GM12878 (cell line): ENCODE results near the gene CXCL1. TPM values are rescaled to one million over a fixed set of nuclear protein-coding genes. Genes with fewer than 3 reads are reported as not detected.
A peak's percentile ranks its signal among the peaks of the same experiment; 100 is the strongest.

Experiments used
- ATAC-seq: fragments of 200-7000 bp; cut with Tn5 transposase; 3 replicates; pipeline ENCODE4 v1.9.1; 2020; ENCODE audit warnings: mild to moderate bottlenecking, moderate library complexity
- BruUV-seq: library from RNA; stranded (reverse); fragments of 400-500 nt; replicated peaks from 2 replicates; lab custom pipeline; 2021; lab: Mats Ljungman, UMichigan
- CTCF ChIA-PET: fragments of 300-600 bp; sonication (Branson Sonifier 250); formaldehyde crosslinking; extraction: SDS; loops from one replicate; lab custom pipeline; 2021; ENCODE audit warnings: inconsistent platforms; lab: Yijun Ruan, JAX
- POLR2A ChIA-PET: fragments of 350-600 bp; formaldehyde crosslinking; extraction: SDS; loops from one replicate; lab custom pipeline; 2021; ENCODE audit warnings: inconsistent platforms; lab: Charles Lee
- RAD21 ChIA-PET: fragments of 300-600 bp; sonication (Branson Sonifier 250); formaldehyde crosslinking; loops from one replicate; lab custom pipeline; 2023; ENCODE audit warnings: antibody characterized with exemption; ENCODE audit not compliant: unreplicated experiment; lab: Charles Lee
- SMC1A ChIA-PET: fragments of 300-600 bp; sonication (Branson Sonifier 250); formaldehyde crosslinking; loops from one replicate; lab custom pipeline; 2023; ENCODE audit not compliant: unreplicated experiment, uncharacterized antibody; lab: Charles Lee
- DNase-seq: peaks from one replicate; pipeline ENCODE4 v3.0.0-alpha.2; 2011; ENCODE audit warnings: low read depth, low spot score
- FAIRE-seq: peaks from 3 replicates; lab custom pipeline; 2011; peaks lifted over from hg19 to GRCh38; lab: Jason Lieb, UNC
- H2AFZ ChIP-seq: 2 replicates; pipeline ENCODE4 v1.6.0; 2011; ENCODE audit warnings: low read depth, low read length, control low read depth; ENCODE audit not compliant: control insufficient read depth
- H3K27ac ChIP-seq: 2 replicates; pipeline ENCODE4 v1.5.1; 2011; ENCODE audit warnings: control low read depth; ENCODE audit not compliant: control insufficient read depth, insufficient read depth
- H3K27me3 ChIP-seq, 2 experiments: replicated peaks in 1 of 2; 2 replicates each; pipeline versions ENCODE4 v1.6.0 to v1.6.1; 2011; ENCODE audit warnings: low read length in 1 of 2; ENCODE audit not compliant: control insufficient read depth in 2 of 2, insufficient read depth in 2 of 2
- H3K36me3 ChIP-seq, 2 experiments: 2 replicates each; pipeline ENCODE4 v1.5.1; 2011; ENCODE audit warnings: low read length in 1 of 2; ENCODE audit not compliant: control insufficient read depth in 2 of 2, insufficient read depth in 2 of 2
- H3K4me1 ChIP-seq: 2 replicates; pipeline ENCODE4 v1.6.1; 2011; ENCODE audit warnings: mild to moderate bottlenecking, low read length, moderate library complexity, mixed read lengths; ENCODE audit not compliant: control insufficient read depth, insufficient read depth
- H3K4me2 ChIP-seq: 2 replicates; pipeline ENCODE4 v1.6.0; 2011; ENCODE audit warnings: control low read depth; ENCODE audit not compliant: control insufficient read depth, insufficient read depth
- H3K4me3 ChIP-seq: fragments of 200-600 bp; sonication (generic); 2 replicates; pipeline ENCODE4 v1.5.1; 2016
- H3K79me2 ChIP-seq: 2 replicates; pipeline ENCODE4 v1.6.0; 2011; ENCODE audit warnings: low read length; ENCODE audit not compliant: control insufficient read depth, insufficient read depth
- H3K9ac ChIP-seq: 2 replicates; pipeline ENCODE4 v1.8.0; 2011; ENCODE audit warnings: low read length, control low read depth, mixed read lengths; ENCODE audit not compliant: control insufficient read depth, insufficient read depth
- H3K9me3 ChIP-seq: replicated peaks from 3 replicates; pipeline ENCODE4 v1.5.1; 2011; ENCODE audit warnings: mild to moderate bottlenecking, low read length; ENCODE audit not compliant: control insufficient read depth, insufficient read depth
- H4K20me1 ChIP-seq: 2 replicates; pipeline ENCODE4 v1.6.0; 2011; ENCODE audit not compliant: control insufficient read depth, insufficient read depth
- ATF7 ChIP-seq: fragments of 450-650 bp; IDR thresholded peaks from 2 replicates; pipeline ENCODE4 v1.6.1; 2016; ENCODE audit warnings: low read depth, mild to moderate bottlenecking
- BMI1 ChIP-seq: fragments of 450-650 bp; IDR thresholded peaks from 2 replicates; pipeline ENCODE4 v1.6.1; 2016; ENCODE audit warnings: mild to moderate bottlenecking, moderate library complexity, borderline replicate concordance
- RAD21 ChIP-seq: IDR thresholded peaks from 2 replicates; pipeline ENCODE4 v1.6.1; 2011; ENCODE audit warnings: mild to moderate bottlenecking, low read depth, low read length, moderate library complexity; ENCODE audit not compliant: insufficient read depth
- SIX5 ChIP-seq: IDR thresholded peaks from 2 replicates; pipeline ENCODE4 v1.6.1; 2011; ENCODE audit warnings: mild to moderate bottlenecking, low read depth, low read length, moderate library complexity; ENCODE audit not compliant: severe bottlenecking
- SMC3 ChIP-seq: IDR thresholded peaks from 2 replicates; pipeline ENCODE4 v1.6.1; 2011; ENCODE audit warnings: low read length, improper control_type of control experiment, borderline replicate concordance
- SPI1 ChIP-seq: IDR thresholded peaks from 2 replicates; pipeline ENCODE4 v1.6.1; 2011; ENCODE audit warnings: low read depth, mild to moderate bottlenecking, low read length, moderate library complexity, borderline replicate concordance; ENCODE audit not compliant: insufficient read depth
- WGBS: methylation state at CpG from one replicate; pipeline ENCODE4 v1.1.6; 2016; ENCODE audit warnings: low lambda C conversion rate; ENCODE audit not compliant: insufficient replicate concordance, insufficient coverage; ENCODE audit errors: missing lambda C conversion rate; 5-methylcytosine and 5-hydroxymethylcytosine counted together
- in situ Hi-C: fragments of 300-500 bp; cut with MboI; formaldehyde crosslinking; loops from 9 replicates; pipeline ENCODE4 v1.14.3; 2018; ENCODE audit warnings: mixed read lengths
- intact Hi-C: fragments of 100-400 bp; cut with micrococcal nuclease; formaldehyde crosslinking; loops from one replicate; pipeline ENCODE4 v1.14.2; 2022; ENCODE audit not compliant: unreplicated experiment
- polyA plus RNA-seq, 11 experiments: library from polyadenylated mRNA; depleted of rRNA in 4 of 11; unstranded in 6 of 11; stranded (reverse) in 5 of 11; fragments of >200 nt; fragmentation: Nextera tagmentation in 4 of 11; fragmentation: Illumina TruSeq in 1 of 11; extraction: Ambion mirVana in 4 of 11; extraction: Trizol in 1 of 11; gene quantifications; 1 replicate in 1 of 11; 2 replicates in 10 of 11; pipeline versions ENCODE4 v1.2.1 to v1.2.3, GENCODE V29; 2011 to 2016; ENCODE audit warnings: inconsistent platforms in 2 of 11, missing spikeins in 2 of 11, low read depth in 1 of 11
- total RNA-seq, 4 experiments: library from RNA; depleted of rRNA in 3 of 4; stranded (reverse); fragments of >200 nt in 3 of 4; fragmentation: Illumina TruSeq in 1 of 4; extraction: Trizol in 1 of 4; gene quantifications; 2 replicates each; pipeline versions ENCODE4 v1.2.1 to v1.2.3, GENCODE V29; 2013 to 2021
- TF ChIP-seq, protein P1 (sequence below): fragments of 450-650 bp; IDR thresholded peaks from 2 replicates; pipeline ENCODE4 v1.6.1; 2018; ENCODE audit warnings: mild to moderate bottlenecking, low read depth, moderate library complexity; ENCODE audit not compliant: partially characterized antibody
- TF ChIP-seq, protein P2 (sequence below), 3 experiments: IDR thresholded peaks in 2 of 3; conservative IDR thresholded peaks in 1 of 3; 2 replicates each; pipeline ENCODE4 v1.5.1; 2011; ENCODE audit warnings: low read depth in 3 of 3, low read length in 3 of 3, mild to moderate bottlenecking in 3 of 3, control low read depth in 2 of 3, moderate library complexity in 2 of 3, inconsistent platforms in 1 of 3, mixed read lengths in 1 of 3; ENCODE audit not compliant: control insufficient read depth in 2 of 3, insufficient read depth in 1 of 3; ENCODE audit errors: extremely low read depth in 1 of 3

The CXCL1 gene
- total and polyA plus RNA-seq, 10 of the 15 experiments (the other 5 are each of a cell fraction or from before 2014, with no cell fraction given) = not detected

DNA sequence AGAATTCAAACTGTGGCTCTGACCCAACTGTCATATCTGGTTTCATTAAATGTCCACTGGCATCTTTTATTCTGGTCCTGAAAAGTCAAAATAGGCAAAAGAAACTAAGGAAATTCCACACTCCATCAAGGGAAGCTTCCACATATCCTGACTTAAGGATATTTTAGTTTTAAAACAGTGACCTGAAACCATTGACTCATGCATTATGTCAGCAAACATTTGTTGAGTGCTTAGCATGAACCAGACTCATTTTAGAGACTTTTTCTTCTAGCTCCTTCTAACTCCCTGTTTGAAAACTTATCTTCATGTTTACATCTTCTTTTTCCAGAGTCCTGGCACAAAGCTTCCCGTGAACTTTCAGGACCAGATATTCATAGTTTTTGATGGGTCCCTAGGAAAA is 6.9 kb upstream of the CXCL1 start (continued):
- TF ChIP-seq ATF7 = no peak

DNA sequence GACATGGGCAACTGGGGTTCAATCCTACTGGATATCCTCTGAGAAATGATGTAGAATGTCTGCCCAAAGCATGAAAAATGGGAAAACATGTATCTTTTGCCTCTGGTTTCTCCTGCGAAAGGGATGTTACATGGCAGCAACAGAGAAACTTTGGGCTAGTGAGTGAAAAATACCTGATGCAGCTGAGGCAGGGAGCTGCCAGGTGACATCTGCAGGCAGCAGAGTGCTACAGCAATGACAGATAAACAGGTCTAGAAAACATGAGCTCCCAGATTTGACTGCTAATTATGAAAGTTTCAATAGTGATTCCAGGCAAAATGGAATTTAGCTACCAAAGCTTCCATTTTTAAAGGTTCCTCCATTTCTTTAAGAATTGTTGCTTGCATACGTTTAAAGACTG is 4.8 kb upstream of the CXCL1 start:
- in situ Hi-C loops (no loop called here), intact Hi-C loops (loop anchor here (1.0 to 10.0 kb wide), 3 partner anchors 135 to 290 kb away; no protein-coding TSS in a partner anchor)
- DNase-seq (no peak), FAIRE-seq (peak; percentile 13), ATAC-seq (peak; percentile 62)
- ChIA-PET RAD21 (interaction anchor here (0.7 to 2.0 kb wide), 12 partner anchors 128 to 270 kb away, joined by 3 to 17 read pairs (median 3); no protein-coding TSS in a partner anchor), CTCF (interaction anchor here (0.6 to 4.8 kb wide), 25 partner anchors 17 to 291 kb away, joined by 3 to 71 read pairs (median 4); no protein-coding TSS in a partner anchor), SMC1A (interaction anchor here (0.7 to 1.6 kb wide), 11 partner anchors 8 to 291 kb away, joined by 3 to 18 read pairs (median 4); no protein-coding TSS in a partner anchor), POLR2A (no interaction called here)
- 47% methylated on average over 2 of the region's 2 CpGs for WGBS
- Histone ChIP-seq H2AFZ (no peak overlapping the region), H3K4me2 (no peak overlapping the region), H3K27me3 (peaks cover 0 to 6% of the 10 kb centered on the region in 2 experiments; a peak in 1 of 4 replicates), H3K79me2 (no peaks in the 10 kb centered on the region), H3K9ac (no peak overlapping the region), H4K20me1 (no peaks in the 10 kb centered on the region), H3K36me3 (no peaks in the 10 kb centered on the region), H3K9me3 (no peaks in the 10 kb centered on the region), H3K4me1 (no peaks in the 10 kb centered on the region), H3K27ac (no peak overlapping the region), H3K4me3 (no peak overlapping the region)
- TF ChIP-seq SPI1 (no peak), SMC3 (peak; percentile 60; the same call in 1 of the 2 replicates), BMI1 (no peak), SIX5 (no peak), RAD21 (peak; percentile 40; the same call in 1 of the 2 replicates)
- TF ChIP-seq, protein P1, sequence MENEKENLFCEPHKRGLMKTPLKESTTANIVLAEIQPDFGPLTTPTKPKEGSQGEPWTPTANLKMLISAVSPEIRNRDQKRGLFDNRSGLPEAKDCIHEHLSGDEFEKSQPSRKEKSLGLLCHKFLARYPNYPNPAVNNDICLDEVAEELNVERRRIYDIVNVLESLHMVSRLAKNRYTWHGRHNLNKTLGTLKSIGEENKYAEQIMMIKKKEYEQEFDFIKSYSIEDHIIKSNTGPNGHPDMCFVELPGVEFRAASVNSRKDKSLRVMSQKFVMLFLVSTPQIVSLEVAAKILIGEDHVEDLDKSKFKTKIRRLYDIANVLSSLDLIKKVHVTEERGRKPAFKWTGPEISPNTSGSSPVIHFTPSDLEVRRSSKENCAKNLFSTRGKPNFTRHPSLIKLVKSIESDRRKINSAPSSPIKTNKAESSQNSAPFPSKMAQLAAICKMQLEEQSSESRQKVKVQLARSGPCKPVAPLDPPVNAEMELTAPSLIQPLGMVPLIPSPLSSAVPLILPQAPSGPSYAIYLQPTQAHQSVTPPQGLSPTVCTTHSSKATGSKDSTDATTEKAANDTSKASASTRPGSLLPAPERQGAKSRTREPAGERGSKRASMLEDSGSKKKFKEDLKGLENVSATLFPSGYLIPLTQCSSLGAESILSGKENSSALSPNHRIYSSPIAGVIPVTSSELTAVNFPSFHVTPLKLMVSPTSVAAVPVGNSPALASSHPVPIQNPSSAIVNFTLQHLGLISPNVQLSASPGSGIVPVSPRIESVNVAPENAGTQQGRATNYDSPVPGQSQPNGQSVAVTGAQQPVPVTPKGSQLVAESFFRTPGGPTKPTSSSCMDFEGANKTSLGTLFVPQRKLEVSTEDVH = no peak
- TF ChIP-seq, protein P2, sequence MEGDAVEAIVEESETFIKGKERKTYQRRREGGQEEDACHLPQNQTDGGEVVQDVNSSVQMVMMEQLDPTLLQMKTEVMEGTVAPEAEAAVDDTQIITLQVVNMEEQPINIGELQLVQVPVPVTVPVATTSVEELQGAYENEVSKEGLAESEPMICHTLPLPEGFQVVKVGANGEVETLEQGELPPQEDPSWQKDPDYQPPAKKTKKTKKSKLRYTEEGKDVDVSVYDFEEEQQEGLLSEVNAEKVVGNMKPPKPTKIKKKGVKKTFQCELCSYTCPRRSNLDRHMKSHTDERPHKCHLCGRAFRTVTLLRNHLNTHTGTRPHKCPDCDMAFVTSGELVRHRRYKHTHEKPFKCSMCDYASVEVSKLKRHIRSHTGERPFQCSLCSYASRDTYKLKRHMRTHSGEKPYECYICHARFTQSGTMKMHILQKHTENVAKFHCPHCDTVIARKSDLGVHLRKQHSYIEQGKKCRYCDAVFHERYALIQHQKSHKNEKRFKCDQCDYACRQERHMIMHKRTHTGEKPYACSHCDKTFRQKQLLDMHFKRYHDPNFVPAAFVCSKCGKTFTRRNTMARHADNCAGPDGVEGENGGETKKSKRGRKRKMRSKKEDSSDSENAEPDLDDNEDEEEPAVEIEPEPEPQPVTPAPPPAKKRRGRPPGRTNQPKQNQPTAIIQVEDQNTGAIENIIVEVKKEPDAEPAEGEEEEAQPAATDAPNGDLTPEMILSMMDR (IDR thresholded peaks at IDR 0.05 in 2 of 3, conservative IDR thresholded peaks at IDR 0.05 in 1 of 3; ENCODE audit: control insufficient read depth in 2 of 3, extremely low read depth in 1 of 3, insufficient read depth in 1 of 3, low read depth in 3 of 3, low read length in 3 of 3) = peak; percentile 46 to 66 (median 57)
- no TSS peak for BruUV-seq
